Measurements from ENCODE around the gene FBXO9.

DNA sequence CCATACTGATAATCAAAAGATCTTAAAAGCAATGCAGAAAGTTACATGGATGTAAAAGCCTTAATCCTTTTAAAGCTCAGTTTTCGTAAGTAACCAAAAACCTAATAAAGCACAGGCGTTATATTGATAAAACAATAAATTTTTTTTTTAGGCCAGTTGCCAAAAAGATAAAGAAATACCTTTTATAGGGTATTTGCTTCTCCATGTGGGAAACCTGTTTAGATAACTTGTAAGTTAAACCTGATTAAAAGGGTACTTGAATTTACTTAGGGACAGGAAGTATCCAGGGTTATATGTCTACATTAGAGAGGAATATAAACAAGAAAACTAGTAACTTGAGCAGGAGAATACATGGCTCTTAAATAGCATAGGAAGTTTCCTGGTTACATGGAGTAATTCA is 21.1 kb downstream of the FBXO9 start:
- no peak for TF ChIP-seq EP300 (IDR thresholded peaks at IDR 0.05)
- no peak for TF ChIP-seq POLR2A (IDR thresholded peaks at IDR 0.05)
- TF ChIP-seq CTCF (IDR thresholded peaks at IDR 0.05), result no peak

All from tibial nerve (tissue), 4 donors.